Measurements from ENCODE around the gene SLC46A3.

DNA sequence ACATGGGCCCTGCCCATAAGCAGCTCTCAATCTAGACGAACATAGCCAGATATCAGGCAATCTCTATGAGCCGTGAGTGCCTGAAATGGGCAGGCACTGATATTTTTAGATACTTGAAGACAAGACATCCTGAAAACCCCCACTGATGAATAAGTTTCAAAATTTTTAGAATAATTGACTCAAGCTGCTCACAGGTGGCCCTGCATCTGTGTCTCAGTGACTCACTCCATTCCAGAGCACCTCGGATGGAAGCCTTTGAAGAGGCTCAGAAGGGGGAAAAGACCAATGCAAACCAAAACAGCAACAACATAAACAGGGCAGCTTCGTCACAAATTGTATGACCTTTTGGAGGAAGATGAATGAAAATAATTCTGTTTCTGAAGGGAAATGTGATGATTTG lies 42.8 kb upstream of the SLC46A3 start:
- TF ChIP-seq CHD4 (IDR thresholded peaks at IDR 0.05; ENCODE audit: borderline replicate concordance) (no peak), CTCF (IDR thresholded peaks at IDR 0.05) (no peak), EHMT2 (IDR thresholded peaks at IDR 0.05; ENCODE audit: low read depth) (no peak), POLR2A (IDR thresholded peaks at IDR 0.05; ENCODE audit: low read length) (no peak), USF2 (IDR thresholded peaks at IDR 0.05) (no peak), EP300 (IDR thresholded peaks at IDR 0.05) (no peak), KDM5A (IDR thresholded peaks at IDR 0.05) (no peak), CHD2 (IDR thresholded peaks at IDR 0.05; ENCODE audit: low read length, partially characterized antibody) (no peak), BHLHE40 (IDR thresholded peaks at IDR 0.05; ENCODE audit: low read depth, low read length) (no peak), SREBF2 (IDR thresholded peaks at IDR 0.05) (no peak), CEBPB (IDR thresholded peaks at IDR 0.05) (no peak)
- TF ChIP-seq, protein P1, sequence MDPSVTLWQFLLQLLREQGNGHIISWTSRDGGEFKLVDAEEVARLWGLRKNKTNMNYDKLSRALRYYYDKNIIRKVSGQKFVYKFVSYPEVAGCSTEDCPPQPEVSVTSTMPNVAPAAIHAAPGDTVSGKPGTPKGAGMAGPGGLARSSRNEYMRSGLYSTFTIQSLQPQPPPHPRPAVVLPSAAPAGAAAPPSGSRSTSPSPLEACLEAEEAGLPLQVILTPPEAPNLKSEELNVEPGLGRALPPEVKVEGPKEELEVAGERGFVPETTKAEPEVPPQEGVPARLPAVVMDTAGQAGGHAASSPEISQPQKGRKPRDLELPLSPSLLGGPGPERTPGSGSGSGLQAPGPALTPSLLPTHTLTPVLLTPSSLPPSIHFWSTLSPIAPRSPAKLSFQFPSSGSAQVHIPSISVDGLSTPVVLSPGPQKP (IDR thresholded peaks at IDR 0.05; ENCODE audit: low read depth, low read length): no peak
- TF ChIP-seq, protein P2, sequence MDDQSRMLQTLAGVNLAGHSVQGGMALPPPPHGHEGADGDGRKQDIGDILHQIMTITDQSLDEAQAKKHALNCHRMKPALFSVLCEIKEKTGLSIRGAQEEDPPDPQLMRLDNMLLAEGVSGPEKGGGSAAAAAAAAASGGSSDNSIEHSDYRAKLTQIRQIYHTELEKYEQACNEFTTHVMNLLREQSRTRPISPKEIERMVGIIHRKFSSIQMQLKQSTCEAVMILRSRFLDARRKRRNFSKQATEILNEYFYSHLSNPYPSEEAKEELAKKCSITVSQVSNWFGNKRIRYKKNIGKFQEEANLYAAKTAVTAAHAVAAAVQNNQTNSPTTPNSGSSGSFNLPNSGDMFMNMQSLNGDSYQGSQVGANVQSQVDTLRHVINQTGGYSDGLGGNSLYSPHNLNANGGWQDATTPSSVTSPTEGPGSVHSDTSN (IDR thresholded peaks at IDR 0.05): no peak
